ENCODE data around the gene RARRES2.
A peak's percentile ranks its signal among the peaks of the same experiment; 100 is the strongest.

Gene RARRES2

DNA sequence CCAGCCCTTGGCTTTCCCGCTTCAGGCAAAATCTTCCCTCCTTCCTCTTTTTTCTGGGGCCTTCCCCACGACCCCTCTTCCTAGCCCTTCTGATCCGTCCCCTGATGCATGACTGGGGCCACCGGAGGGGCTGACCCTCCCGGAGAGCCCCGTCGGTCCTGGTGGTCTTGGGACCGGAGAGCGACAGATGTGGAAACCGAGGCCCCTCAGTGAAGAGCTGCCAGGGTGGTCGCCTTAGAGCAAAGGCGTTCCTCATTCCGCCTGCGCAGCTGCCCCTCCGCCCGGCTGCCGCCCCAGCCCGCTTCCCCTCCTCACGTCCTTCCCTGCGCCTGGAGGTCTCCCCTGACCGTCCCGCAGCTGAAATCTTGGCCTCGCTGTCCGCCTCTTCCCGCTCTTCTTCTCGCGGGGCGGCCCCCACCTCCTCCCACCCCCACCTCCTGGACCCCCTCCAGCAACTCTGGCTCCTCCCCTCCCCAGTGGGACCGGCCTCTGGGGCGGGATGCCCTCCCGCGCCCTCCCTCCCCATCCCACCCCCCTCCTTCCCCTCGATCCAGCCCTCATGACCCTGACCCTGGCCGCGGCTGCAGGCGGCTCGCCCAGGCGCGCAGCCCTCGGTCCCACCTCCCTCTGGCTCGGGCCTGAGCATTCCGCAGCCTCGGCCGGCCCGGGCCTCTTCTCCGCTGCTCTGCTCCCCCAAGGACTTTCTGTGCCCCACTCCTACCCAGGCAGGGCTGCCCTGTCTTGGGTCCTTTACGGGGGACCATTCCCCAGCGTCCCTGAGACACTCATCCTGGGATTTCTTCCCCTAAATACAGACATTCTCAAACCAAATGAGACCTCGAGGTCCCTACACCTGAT, at the start of gene RARRES2:
TSS of gene RARRES2 (minus strand) at position 367 of the 858 bp plus-strand sequence. CDS start 1,020 bp downstream, outside the sequence.
- ATAC-seq = peak; percentile 17; the same call in 2 of the 3 replicates
- no peak for TF ChIP-seq PPARA (CRISPR knock-in tag; IDR thresholded peaks at IDR 0.05; ENCODE audit: borderline replicate concordance)
- no peak for TF ChIP-seq ZNF70 (CRISPR knock-in tag; IDR thresholded peaks at IDR 0.05)
- TF ChIP-seq, protein P1, sequence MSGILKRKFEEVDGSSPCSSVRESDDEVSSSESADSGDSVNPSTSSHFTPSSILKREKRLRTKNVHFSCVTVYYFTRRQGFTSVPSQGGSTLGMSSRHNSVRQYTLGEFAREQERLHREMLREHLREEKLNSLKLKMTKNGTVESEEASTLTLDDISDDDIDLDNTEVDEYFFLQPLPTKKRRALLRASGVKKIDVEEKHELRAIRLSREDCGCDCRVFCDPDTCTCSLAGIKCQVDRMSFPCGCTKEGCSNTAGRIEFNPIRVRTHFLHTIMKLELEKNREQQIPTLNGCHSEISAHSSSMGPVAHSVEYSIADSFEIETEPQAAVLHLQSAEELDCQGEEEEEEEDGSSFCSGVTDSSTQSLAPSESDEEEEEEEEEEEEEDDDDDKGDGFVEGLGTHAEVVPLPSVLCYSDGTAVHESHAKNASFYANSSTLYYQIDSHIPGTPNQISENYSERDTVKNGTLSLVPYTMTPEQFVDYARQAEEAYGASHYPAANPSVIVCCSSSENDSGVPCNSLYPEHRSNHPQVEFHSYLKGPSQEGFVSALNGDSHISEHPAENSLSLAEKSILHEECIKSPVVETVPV (CRISPR knock-in tag; IDR thresholded peaks at IDR 0.05) = no peak
- TF ChIP-seq TCF4 (CRISPR knock-in tag; IDR thresholded peaks at IDR 0.05; ENCODE audit: borderline replicate concordance) = no peak
- no peak for TF ChIP-seq OSR1 (CRISPR knock-in tag; IDR thresholded peaks at IDR 0.05)
- no peak for TF ChIP-seq ZNF8 (CRISPR knock-in tag; IDR thresholded peaks at IDR 0.05)
- no peak for TF ChIP-seq GLIS3 (CRISPR knock-in tag; IDR thresholded peaks at IDR 0.05)
- no peak for TF ChIP-seq RARB (CRISPR knock-in tag; IDR thresholded peaks at IDR 0.05)
- TF ChIP-seq ZNF565 (CRISPR knock-in tag; conservative IDR thresholded peaks at IDR 0.05; ENCODE audit: low read depth) = no peak

DNA sequence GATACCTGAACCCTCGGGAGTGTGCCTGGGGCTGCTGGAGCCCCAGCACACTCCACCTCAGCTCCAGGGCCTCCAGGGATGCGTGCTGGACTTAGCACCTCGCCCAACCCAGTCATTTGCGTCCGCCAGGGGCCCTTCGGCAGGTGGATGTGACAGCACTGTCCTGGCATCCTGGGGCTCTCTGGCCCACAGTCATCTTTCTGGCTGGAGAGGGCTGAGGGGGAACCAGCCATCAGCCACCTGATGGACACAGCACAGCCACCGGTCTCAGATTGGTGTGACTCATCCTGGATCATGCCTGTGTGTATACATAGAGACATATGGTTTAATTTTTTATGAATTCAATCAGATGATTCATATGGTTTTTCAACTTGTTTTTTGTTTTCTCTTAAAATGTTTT, 48.8 kb upstream of the RARRES2 start:
- peak; percentile 61 for ATAC-seq
- TF ChIP-seq ZC3H10 (CRISPR knock-in tag; IDR thresholded peaks at IDR 0.05) = no peak
- TF ChIP-seq ARNTL (CRISPR knock-in tag; IDR thresholded peaks at IDR 0.05; ENCODE audit: borderline replicate concordance, low read depth) = no peak
- TF ChIP-seq GLIS3 (CRISPR knock-in tag; IDR thresholded peaks at IDR 0.05) = no peak
- TF ChIP-seq TOX (CRISPR knock-in tag; IDR thresholded peaks at IDR 0.05; ENCODE audit: borderline replicate concordance) = no peak
- TF ChIP-seq ESRRG (CRISPR knock-in tag; IDR thresholded peaks at IDR 0.05) = no peak
- no peak for TF ChIP-seq ZNF70 (CRISPR knock-in tag; IDR thresholded peaks at IDR 0.05)

- ATAC-seq = no peak; the same call in 2 of the 3 replicates
- TF ChIP-seq, protein P2, sequence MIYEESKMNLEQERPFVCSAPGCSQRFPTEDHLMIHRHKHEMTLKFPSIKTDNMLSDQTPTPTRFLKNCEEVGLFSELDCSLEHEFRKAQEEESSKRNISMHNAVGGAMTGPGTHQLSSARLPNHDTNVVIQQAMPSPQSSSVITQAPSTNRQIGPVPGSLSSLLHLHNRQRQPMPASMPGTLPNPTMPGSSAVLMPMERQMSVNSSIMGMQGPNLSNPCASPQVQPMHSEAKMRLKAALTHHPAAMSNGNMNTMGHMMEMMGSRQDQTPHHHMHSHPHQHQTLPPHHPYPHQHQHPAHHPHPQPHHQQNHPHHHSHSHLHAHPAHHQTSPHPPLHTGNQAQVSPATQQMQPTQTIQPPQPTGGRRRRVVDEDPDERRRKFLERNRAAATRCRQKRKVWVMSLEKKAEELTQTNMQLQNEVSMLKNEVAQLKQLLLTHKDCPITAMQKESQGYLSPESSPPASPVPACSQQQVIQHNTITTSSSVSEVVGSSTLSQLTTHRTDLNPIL (CRISPR knock-in tag; IDR thresholded peaks at IDR 0.05; ENCODE audit: low read depth) = no peak
- TF ChIP-seq ARNTL (CRISPR knock-in tag; IDR thresholded peaks at IDR 0.05; ENCODE audit: borderline replicate concordance, low read depth) = no peak
- no peak for TF ChIP-seq ZNF70 (CRISPR knock-in tag; IDR thresholded peaks at IDR 0.05)
- TF ChIP-seq ZFP30 (CRISPR knock-in tag; IDR thresholded peaks at IDR 0.05) = no peak
- no peak for TF ChIP-seq CSDC2 (CRISPR knock-in tag; IDR thresholded peaks at IDR 0.05)
- TF ChIP-seq, protein P1 (CRISPR knock-in tag; IDR thresholded peaks at IDR 0.05) = no peak
Observed at GRCh38 chr7:150389532-150389816, 48.0 kb upstream of the RARRES2 start.

DNA sequence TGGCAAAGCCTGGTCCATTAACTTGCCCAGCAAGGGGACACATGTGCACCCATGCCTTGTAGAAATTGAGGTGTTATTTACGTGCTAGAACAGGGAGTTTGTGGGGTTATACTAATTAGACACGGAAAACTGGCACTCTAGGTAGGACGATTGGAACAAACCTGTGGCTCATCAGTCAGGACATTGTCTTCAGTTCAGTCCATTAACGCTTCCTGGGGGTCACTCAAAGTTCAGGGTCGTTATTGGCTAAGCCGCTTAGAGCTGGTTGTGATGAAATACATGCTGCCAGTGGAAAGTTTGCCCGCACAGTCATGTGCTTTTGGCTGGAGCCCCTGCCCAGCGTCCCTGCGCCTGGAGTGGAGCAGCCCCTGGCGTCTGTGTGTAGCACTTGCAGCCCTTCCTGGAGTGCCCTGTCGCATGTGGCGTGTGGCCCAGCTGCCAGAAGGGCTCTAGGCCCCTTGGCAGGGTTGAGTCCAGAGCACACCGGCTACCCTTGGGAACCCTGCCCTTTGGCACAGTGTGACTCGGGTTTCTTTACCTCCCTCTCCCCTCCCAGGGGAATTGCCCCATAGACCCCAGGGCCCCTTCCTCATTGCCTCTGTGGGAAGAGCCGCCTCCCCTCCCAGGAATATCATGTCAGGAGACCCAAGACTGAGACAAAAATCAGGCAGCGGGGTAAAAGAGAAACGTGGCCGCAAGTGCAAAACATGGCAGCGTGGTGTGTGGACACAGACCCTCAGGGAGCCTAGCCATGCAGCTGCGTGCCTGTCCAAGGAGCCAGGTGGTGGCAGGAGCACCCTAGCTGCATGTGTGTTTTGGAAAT, 47.5 kb upstream of the RARRES2 start:
- ATAC-seq = peak; percentile 7; the same call in 1 of the 3 replicates
- no peak for TF ChIP-seq ZNF8 (CRISPR knock-in tag; IDR thresholded peaks at IDR 0.05)
- no peak for TF ChIP-seq ZNF70 (CRISPR knock-in tag; IDR thresholded peaks at IDR 0.05)
- no peak for TF ChIP-seq OSR1 (CRISPR knock-in tag; IDR thresholded peaks at IDR 0.05)
- no peak for TF ChIP-seq ESRRG (CRISPR knock-in tag; IDR thresholded peaks at IDR 0.05)
- no peak for TF ChIP-seq SNAI2 (CRISPR knock-in tag; IDR thresholded peaks at IDR 0.05)
- no peak for TF ChIP-seq ZNF565 (CRISPR knock-in tag; conservative IDR thresholded peaks at IDR 0.05; ENCODE audit: low read depth)
- TF ChIP-seq, protein P3, sequence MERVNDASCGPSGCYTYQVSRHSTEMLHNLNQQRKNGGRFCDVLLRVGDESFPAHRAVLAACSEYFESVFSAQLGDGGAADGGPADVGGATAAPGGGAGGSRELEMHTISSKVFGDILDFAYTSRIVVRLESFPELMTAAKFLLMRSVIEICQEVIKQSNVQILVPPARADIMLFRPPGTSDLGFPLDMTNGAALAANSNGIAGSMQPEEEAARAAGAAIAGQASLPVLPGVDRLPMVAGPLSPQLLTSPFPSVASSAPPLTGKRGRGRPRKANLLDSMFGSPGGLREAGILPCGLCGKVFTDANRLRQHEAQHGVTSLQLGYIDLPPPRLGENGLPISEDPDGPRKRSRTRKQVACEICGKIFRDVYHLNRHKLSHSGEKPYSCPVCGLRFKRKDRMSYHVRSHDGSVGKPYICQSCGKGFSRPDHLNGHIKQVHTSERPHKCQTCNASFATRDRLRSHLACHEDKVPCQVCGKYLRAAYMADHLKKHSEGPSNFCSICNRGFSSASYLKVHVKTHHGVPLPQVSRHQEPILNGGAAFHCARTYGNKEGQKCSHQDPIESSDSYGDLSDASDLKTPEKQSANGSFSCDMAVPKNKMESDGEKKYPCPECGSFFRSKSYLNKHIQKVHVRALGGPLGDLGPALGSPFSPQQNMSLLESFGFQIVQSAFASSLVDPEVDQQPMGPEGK (CRISPR knock-in tag; IDR thresholded peaks at IDR 0.05; ENCODE audit: borderline replicate concordance) = no peak
- TF ChIP-seq ARNTL (CRISPR knock-in tag; IDR thresholded peaks at IDR 0.05; ENCODE audit: borderline replicate concordance, low read depth) = no peak
- TF ChIP-seq, protein P4, sequence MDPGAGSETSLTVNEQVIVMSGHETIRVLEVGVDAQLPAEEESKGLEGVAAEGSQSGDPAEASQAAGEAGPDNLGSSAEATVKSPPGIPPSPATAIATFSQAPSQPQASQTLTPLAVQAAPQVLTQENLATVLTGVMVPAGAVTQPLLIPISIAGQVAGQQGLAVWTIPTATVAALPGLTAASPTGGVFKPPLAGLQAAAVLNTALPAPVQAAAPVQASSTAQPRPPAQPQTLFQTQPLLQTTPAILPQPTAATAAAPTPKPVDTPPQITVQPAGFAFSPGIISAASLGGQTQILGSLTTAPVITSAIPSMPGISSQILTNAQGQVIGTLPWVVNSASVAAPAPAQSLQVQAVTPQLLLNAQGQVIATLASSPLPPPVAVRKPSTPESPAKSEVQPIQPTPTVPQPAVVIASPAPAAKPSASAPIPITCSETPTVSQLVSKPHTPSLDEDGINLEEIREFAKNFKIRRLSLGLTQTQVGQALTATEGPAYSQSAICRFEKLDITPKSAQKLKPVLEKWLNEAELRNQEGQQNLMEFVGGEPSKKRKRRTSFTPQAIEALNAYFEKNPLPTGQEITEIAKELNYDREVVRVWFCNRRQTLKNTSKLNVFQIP (CRISPR knock-in tag; IDR thresholded peaks at IDR 0.05; ENCODE audit: borderline replicate concordance, low read depth) = no peak
- TF ChIP-seq, protein P1 (CRISPR knock-in tag; IDR thresholded peaks at IDR 0.05) = no peak
- no peak for TF ChIP-seq TCF4 (CRISPR knock-in tag; IDR thresholded peaks at IDR 0.05; ENCODE audit: borderline replicate concordance)
- no peak for TF ChIP-seq RARB (CRISPR knock-in tag; IDR thresholded peaks at IDR 0.05)
- TF ChIP-seq TOX (CRISPR knock-in tag; IDR thresholded peaks at IDR 0.05; ENCODE audit: borderline replicate concordance) = no peak
- no peak for TF ChIP-seq CSDC2 (CRISPR knock-in tag; IDR thresholded peaks at IDR 0.05)
- no peak for TF ChIP-seq ISL1 (CRISPR knock-in tag; IDR thresholded peaks at IDR 0.05)
- TF ChIP-seq ZFP3 (CRISPR knock-in tag; IDR thresholded peaks at IDR 0.05) = no peak

Data from SK-N-SH treated with all-trans-retinoic acid at 6 μM for 48 hours (cell line).